ENCODE results near the gene DLX3. TPM values are rescaled to one million over a fixed set of nuclear protein-coding genes. Genes with fewer than 3 reads are reported as not detected.

Gene DLX3
- polyA plus RNA-seq, 1 of the 3 experiments (the other 2 are of a cell fraction) = not detected

DNA sequence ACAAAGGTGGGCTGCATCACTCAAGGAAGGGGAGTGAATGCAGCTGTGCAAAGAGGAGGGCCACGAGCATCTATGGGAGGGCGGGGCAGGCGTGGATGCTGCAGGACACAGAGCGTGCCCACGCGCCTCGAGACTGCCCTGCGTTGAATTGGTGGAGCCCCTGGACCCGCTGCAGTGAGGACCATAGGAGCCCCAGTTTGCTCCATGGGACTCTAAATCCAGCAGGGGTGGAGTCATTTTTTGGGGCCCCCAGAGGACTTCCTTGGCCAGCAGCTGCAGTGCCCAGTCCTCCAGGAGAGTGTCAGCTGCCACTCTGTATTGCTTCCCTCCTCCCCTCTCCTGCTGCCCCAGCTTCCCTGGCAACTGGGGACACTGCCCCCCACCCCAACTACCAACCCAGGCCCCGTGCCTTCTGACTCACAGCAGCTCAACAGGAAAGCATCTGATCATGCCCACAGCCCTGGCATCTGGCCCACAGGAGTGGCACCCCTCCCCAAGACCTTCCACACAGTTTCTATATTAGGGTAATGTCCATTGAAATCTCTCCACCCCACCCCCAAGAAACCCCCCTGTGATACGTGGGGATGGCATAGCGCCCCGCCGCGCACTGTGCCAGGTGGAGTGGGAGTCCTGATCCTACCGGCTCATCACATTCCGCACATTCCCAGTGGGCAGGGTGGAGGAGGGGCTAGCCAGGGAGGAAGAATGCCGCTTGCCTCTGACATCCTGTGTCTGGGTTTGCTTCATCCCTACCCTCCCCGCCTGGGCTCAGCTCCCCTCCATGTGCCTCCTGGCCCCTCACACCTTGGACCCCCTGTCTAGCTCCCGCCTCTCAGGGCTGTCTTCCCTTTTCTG, 33.1 kb upstream of the DLX3 start:
- Histone ChIP-seq H3K27me3 (ENCODE audit: insufficient read depth) (no peaks in the 10 kb centered on the region), H3K9me3 (no peaks in the 10 kb centered on the region), H3K4me3 (ENCODE audit: low read depth in 2 of 2, low read length in 1 of 2) (peak overlapping the region; percentile 46 to 71; a peak in 3 of 4 replicates), H3K79me2 (ENCODE audit: insufficient read depth) (peaks cover 13% of the 10 kb centered on the region; the same call in 1 of the 2 replicates), H3K9ac (peak overlapping the region; percentile 89), H3K27ac (ENCODE audit: low read depth in 2 of 2, low read length in 1 of 2) (peak overlapping the region; percentile 74 to 99; a peak in 3 of 4 replicates), H3K4me2 (peak overlapping the region; percentile 98), H2AFZ (ENCODE audit: low read depth) (peak overlapping the region; percentile 36; the same call in 1 of the 2 replicates), H3K9me2 (no peaks in the 10 kb centered on the region), H3F3A (replicated peaks; ENCODE audit: insufficient read depth) (peaks cover 61% of the 10 kb centered on the region), H4K20me1 (ENCODE audit: insufficient read depth) (no peaks in the 10 kb centered on the region), H3K4me1 (ENCODE audit: control insufficient read depth in 1 of 2, insufficient read depth in 2 of 2, low read depth in 1 of 2, low read length in 1 of 2) (peaks cover 16 to 27% of the 10 kb centered on the region in 2 experiments; a peak in 3 of 4 replicates), H3K36me3 (replicated peaks in 1 of 2; ENCODE audit: control insufficient read depth in 1 of 2, insufficient read depth in 2 of 2, low read length in 1 of 2) (no peaks in the 10 kb centered on the region)
- peak; percentile 46 for DNase-seq
- ChIA-PET POLR2A (no interaction called here), CTCF (interaction anchor here (0.7 to 15.7 kb wide), 24 partner anchors 10 to 264 kb away, joined by 3 to 353 read pairs (median 6); partner anchors contain the start of genes ITGA3 and PDK2)
- 14% methylated on average over 15 of the region's 20 CpGs for WGBS (ENCODE audit: low lambda C conversion rate)
- TF ChIP-seq SMC3 (IDR thresholded peaks at IDR 0.05; ENCODE audit: low read depth, low read length) = no peak
- no peak for TF ChIP-seq MXI1 (IDR thresholded peaks at IDR 0.05; ENCODE audit: low read depth, low read length)
- TF ChIP-seq CHD2 (IDR thresholded peaks at IDR 0.05; ENCODE audit: low read length, partially characterized antibody) = no peak
- TF ChIP-seq MEF2A (IDR thresholded peaks at IDR 0.05; ENCODE audit: borderline replicate concordance, low read depth) = peak; percentile 84; the same call in 1 of the 2 replicates
- peak; percentile 96 for TF ChIP-seq RXRA (IDR thresholded peaks at IDR 0.05; ENCODE audit: borderline replicate concordance, low read depth)
- TF ChIP-seq YY1 (IDR thresholded peaks at IDR 0.05; ENCODE audit: low read depth) = no peak
- 0 out of 2 replicates have a peak, but pooled peaks have one; percentile 28 for TF ChIP-seq TAF1 (IDR thresholded peaks at IDR 0.05; ENCODE audit: borderline replicate concordance, low read depth, low read length)
- no peak for TF ChIP-seq GABPA (IDR thresholded peaks at IDR 0.05; ENCODE audit: low read depth)
- peak; percentile 18; the same call in 1 of the 2 replicates for TF ChIP-seq SIN3A (IDR thresholded peaks at IDR 0.05; ENCODE audit: borderline replicate concordance, low read depth, low read length)
- TF ChIP-seq, protein P1, sequence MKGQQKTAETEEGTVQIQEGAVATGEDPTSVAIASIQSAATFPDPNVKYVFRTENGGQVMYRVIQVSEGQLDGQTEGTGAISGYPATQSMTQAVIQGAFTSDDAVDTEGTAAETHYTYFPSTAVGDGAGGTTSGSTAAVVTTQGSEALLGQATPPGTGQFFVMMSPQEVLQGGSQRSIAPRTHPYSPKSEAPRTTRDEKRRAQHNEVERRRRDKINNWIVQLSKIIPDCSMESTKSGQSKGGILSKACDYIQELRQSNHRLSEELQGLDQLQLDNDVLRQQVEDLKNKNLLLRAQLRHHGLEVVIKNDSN (IDR thresholded peaks at IDR 0.05; ENCODE audit: borderline replicate concordance, low read depth) = peak; percentile 62
- TF ChIP-seq, protein P2, sequence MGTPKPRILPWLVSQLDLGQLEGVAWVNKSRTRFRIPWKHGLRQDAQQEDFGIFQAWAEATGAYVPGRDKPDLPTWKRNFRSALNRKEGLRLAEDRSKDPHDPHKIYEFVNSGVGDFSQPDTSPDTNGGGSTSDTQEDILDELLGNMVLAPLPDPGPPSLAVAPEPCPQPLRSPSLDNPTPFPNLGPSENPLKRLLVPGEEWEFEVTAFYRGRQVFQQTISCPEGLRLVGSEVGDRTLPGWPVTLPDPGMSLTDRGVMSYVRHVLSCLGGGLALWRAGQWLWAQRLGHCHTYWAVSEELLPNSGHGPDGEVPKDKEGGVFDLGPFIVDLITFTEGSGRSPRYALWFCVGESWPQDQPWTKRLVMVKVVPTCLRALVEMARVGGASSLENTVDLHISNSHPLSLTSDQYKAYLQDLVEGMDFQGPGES (IDR thresholded peaks at IDR 0.05; ENCODE audit: low read depth, low read length) = no peak
- TF ChIP-seq RCOR1 (IDR thresholded peaks at IDR 0.05; ENCODE audit: low read length) = no peak
- TF ChIP-seq, protein P3, sequence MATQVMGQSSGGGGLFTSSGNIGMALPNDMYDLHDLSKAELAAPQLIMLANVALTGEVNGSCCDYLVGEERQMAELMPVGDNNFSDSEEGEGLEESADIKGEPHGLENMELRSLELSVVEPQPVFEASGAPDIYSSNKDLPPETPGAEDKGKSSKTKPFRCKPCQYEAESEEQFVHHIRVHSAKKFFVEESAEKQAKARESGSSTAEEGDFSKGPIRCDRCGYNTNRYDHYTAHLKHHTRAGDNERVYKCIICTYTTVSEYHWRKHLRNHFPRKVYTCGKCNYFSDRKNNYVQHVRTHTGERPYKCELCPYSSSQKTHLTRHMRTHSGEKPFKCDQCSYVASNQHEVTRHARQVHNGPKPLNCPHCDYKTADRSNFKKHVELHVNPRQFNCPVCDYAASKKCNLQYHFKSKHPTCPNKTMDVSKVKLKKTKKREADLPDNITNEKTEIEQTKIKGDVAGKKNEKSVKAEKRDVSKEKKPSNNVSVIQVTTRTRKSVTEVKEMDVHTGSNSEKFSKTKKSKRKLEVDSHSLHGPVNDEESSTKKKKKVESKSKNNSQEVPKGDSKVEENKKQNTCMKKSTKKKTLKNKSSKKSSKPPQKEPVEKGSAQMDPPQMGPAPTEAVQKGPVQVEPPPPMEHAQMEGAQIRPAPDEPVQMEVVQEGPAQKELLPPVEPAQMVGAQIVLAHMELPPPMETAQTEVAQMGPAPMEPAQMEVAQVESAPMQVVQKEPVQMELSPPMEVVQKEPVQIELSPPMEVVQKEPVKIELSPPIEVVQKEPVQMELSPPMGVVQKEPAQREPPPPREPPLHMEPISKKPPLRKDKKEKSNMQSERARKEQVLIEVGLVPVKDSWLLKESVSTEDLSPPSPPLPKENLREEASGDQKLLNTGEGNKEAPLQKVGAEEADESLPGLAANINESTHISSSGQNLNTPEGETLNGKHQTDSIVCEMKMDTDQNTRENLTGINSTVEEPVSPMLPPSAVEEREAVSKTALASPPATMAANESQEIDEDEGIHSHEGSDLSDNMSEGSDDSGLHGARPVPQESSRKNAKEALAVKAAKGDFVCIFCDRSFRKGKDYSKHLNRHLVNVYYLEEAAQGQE (IDR thresholded peaks at IDR 0.05; ENCODE audit: low read depth, low read length) = peak; percentile 68
- TF ChIP-seq NRF1 (IDR thresholded peaks at IDR 0.05; ENCODE audit: low read depth, low read length) = no peak
- TF ChIP-seq RAD21 (IDR thresholded peaks at IDR 0.05; ENCODE audit: low read length) = no peak
- TF ChIP-seq, protein P4, sequence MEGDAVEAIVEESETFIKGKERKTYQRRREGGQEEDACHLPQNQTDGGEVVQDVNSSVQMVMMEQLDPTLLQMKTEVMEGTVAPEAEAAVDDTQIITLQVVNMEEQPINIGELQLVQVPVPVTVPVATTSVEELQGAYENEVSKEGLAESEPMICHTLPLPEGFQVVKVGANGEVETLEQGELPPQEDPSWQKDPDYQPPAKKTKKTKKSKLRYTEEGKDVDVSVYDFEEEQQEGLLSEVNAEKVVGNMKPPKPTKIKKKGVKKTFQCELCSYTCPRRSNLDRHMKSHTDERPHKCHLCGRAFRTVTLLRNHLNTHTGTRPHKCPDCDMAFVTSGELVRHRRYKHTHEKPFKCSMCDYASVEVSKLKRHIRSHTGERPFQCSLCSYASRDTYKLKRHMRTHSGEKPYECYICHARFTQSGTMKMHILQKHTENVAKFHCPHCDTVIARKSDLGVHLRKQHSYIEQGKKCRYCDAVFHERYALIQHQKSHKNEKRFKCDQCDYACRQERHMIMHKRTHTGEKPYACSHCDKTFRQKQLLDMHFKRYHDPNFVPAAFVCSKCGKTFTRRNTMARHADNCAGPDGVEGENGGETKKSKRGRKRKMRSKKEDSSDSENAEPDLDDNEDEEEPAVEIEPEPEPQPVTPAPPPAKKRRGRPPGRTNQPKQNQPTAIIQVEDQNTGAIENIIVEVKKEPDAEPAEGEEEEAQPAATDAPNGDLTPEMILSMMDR (IDR thresholded peaks at IDR 0.05) = no peak
- TF ChIP-seq TEAD4 (IDR thresholded peaks at IDR 0.05; ENCODE audit: borderline replicate concordance, insufficient read depth) = peak; percentile 99
- peak in 1 of 2 experiments; percentile 89; a peak in 3 of 4 replicates for TF ChIP-seq EP300 (IDR thresholded peaks at IDR 0.05; ENCODE audit: borderline replicate concordance in 1 of 2, low read depth in 1 of 2, low read length in 1 of 2)
- peak; percentile 64; the same call in 1 of the 2 replicates for TF ChIP-seq POLR2AphosphoS5 (IDR thresholded peaks at IDR 0.05; ENCODE audit: low read depth, low read length)
- peak; percentile 88 for TF ChIP-seq TCF12 (IDR thresholded peaks at IDR 0.05)
- peak; percentile 96 for TF ChIP-seq FOSL2 (IDR thresholded peaks at IDR 0.05; ENCODE audit: borderline replicate concordance, low read depth)
- no peak for TF ChIP-seq FOXJ3 (CRISPR knock-in tag; IDR thresholded peaks at IDR 0.05)
- no peak for TF ChIP-seq GATA2 (CRISPR knock-in tag; IDR thresholded peaks at IDR 0.05)
- TF ChIP-seq, protein P5, sequence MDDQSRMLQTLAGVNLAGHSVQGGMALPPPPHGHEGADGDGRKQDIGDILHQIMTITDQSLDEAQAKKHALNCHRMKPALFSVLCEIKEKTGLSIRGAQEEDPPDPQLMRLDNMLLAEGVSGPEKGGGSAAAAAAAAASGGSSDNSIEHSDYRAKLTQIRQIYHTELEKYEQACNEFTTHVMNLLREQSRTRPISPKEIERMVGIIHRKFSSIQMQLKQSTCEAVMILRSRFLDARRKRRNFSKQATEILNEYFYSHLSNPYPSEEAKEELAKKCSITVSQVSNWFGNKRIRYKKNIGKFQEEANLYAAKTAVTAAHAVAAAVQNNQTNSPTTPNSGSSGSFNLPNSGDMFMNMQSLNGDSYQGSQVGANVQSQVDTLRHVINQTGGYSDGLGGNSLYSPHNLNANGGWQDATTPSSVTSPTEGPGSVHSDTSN (IDR thresholded peaks at IDR 0.05) = peak; percentile 85
